GM21390 (cell line): ENCODE measurements around the gene KRT33A.

Experiments used
- ATAC-seq: cut with Tn5 transposase; IDR thresholded peaks from one replicate; pipeline ENCODE4 v1.9.1; 2021; ENCODE audit not compliant: unreplicated experiment

KRT33A gene

GRCh38 chr17:41304091-41304490 lies 46.5 kb downstream of the KRT33A start:
- ATAC-seq = no peak

DNA sequence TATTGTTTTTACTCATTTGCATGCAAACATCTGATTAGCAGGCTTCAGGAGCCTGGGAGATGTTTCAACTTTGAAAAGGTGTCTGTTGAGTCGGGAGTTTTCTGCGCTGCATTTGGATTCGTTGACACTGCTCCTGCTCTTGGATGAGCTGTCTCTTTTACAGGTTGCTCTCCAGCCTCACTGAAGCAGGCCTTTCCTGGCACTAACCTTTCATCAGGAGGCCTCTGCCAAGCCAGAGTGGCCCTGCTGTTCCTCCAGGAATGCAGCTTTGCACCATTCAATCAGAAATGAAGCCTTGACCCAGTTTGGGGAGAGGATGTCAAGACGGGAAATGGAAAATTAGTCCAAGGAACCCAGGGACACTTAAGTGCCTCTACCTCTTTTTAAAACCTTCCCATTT lies 47.6 kb downstream of the KRT33A start:
- no peak for ATAC-seq

GRCh38 chr17:41301916-41302901 lies 48.4 kb downstream of the KRT33A start, which contains the start of gene KRTAP29-1:
Gene KRTAP29-1, minus strand, starts transcription at chr17:41302851. Its CDS starts 0 bp downstream, at chr17:41302851.
- ATAC-seq = no peak

- ATAC-seq = no peak
Observed at GRCh38 chr17:41301204-41301790, 49.3 kb downstream of the KRT33A start.

- ATAC-seq = no peak
Observed at GRCh38 chr17:41298458-41299135, 52.0 kb downstream of the KRT33A start.

DNA sequence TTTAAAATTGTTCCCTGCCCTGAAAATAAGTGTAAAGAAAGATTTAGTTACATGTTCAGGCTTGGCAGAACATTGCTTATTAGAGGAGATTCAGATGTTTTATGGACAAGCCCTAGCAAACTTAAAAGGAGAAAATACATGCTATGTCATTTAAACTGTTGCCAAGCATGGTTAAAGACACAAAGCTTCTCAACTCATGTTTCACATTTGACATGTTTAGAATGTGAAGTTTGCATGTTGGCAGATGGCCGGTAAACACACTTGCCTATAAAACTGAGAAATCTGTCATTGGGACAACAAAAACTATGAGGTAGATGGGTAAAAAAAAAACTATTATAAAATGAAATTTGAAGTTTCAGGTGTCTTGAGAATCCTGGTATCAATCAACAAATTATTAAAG lies 53.8 kb downstream of the KRT33A start:
- ATAC-seq = no peak
